Caco-2 (cell line): ENCODE measurements around the gene NCMAP. TPM values are rescaled to one million over a fixed set of nuclear protein-coding genes. Genes with fewer than 3 reads are reported as not detected.

ENCODE experiments used
- BruUV-seq: library from RNA; stranded (reverse); fragments of 400-500 nt; replicated peaks from 2 replicates; lab custom pipeline; 2021; lab: Mats Ljungman, UMichigan
- CTCF ChIA-PET: fragments of 300-600 bp; sonication (Branson Sonifier 250); formaldehyde crosslinking; loops from one replicate; lab custom pipeline; 2022; ENCODE audit warnings: antibody characterized with exemption; lab: Charles Lee
- POLR2A ChIA-PET: fragments of 300-600 bp; sonication (Branson Sonifier 250); formaldehyde crosslinking; loops from one replicate; lab custom pipeline; 2022; ENCODE audit warnings: antibody characterized with exemption; lab: Charles Lee
- DNase-seq, 2 experiments: peaks; one replicate each; pipeline versions ENCODE4 v3.0.0 to v3.0.0-alpha.2; 2020 to 2022
- H3K27me3 ChIP-seq: replicated peaks from 2 replicates; pipeline ENCODE4 v1.6.0; 2011; ENCODE audit warnings: low read length; ENCODE audit not compliant: control insufficient read depth, insufficient read depth
- H3K36me3 ChIP-seq: 2 replicates; pipeline ENCODE4 v1.5.1; 2011; ENCODE audit warnings: low read length; ENCODE audit not compliant: control insufficient read depth, insufficient read depth
- H3K4me1 ChIP-seq: fragments of 250-450 bp; sonication (Bioruptor Pico); 2 replicates; pipeline ENCODE4 v1.5.1; 2020; ENCODE audit warnings: mild to moderate bottlenecking
- H3K4me3 ChIP-seq: 2 replicates; pipeline ENCODE4 v1.5.1; 2011; ENCODE audit warnings: low read depth, mild to moderate bottlenecking, control low read depth, low read length
- H3K9me3 ChIP-seq: fragments of 250-450 bp; sonication (Bioruptor Pico); 2 replicates; pipeline ENCODE4 v1.5.1; 2020; ENCODE audit warnings: mild to moderate bottlenecking, moderate library complexity
- H3K27ac Mint-ChIP-seq: one replicate; pipeline ENCODE4 v1.8.0; 2022; ENCODE audit warnings: mixed read lengths; ENCODE audit not compliant: unreplicated experiment
- H3K27me3 Mint-ChIP-seq: one replicate; pipeline ENCODE4 v1.8.0; 2022; ENCODE audit warnings: mixed read lengths; ENCODE audit not compliant: insufficient read depth, unreplicated experiment
- H3K36me3 Mint-ChIP-seq: one replicate; pipeline ENCODE4 v1.8.0; 2022; ENCODE audit warnings: mild to moderate bottlenecking, mixed read lengths; ENCODE audit not compliant: insufficient read depth, unreplicated experiment
- H3K4me1 Mint-ChIP-seq: one replicate; pipeline ENCODE4 v1.8.0; 2022; ENCODE audit warnings: low read depth, mixed read lengths; ENCODE audit not compliant: unreplicated experiment
- H3K4me3 Mint-ChIP-seq: one replicate; pipeline ENCODE4 v1.8.0; 2022; ENCODE audit warnings: mild to moderate bottlenecking, moderate library complexity, mixed read lengths; ENCODE audit not compliant: unreplicated experiment
- H3K9me3 Mint-ChIP-seq: one replicate; pipeline ENCODE4 v1.8.0; 2022; ENCODE audit warnings: mixed read lengths; ENCODE audit not compliant: unreplicated experiment
- CTCF ChIP-seq, 2 experiments: fragments of 200-600 bp in 1 of 2; IDR thresholded peaks; 1 replicate in 1 of 2; 2 replicates in 1 of 2; pipeline versions ENCODE4 v1.5.1 to v1.8.0; 2011 to 2022; ENCODE audit warnings: antibody characterized with exemption in 1 of 2, control low read depth in 1 of 2, inconsistent platforms in 1 of 2, low read depth in 1 of 2, low read length in 1 of 2, mild to moderate bottlenecking in 1 of 2, moderate library complexity in 1 of 2; ENCODE audit not compliant: insufficient read depth in 1 of 2, severe bottlenecking in 1 of 2, unreplicated experiment in 1 of 2
- intact Hi-C: fragments of 100-400 bp; cut with micrococcal nuclease; formaldehyde crosslinking; loops from one replicate; pipeline ENCODE4 v1.10.0; 2022; ENCODE audit not compliant: unreplicated experiment
- total RNA-seq: library from RNA; stranded (reverse); gene quantifications from 2 replicates; pipeline ENCODE4 v1.2.3, GENCODE V29; 2022

Gene NCMAP
- total RNA-seq, 1 experiment from 2014 or later: 0.43 TPM

- H3K36me3 Mint-ChIP-seq: no peaks in the 10 kb centered on the region
- no peak overlapping the region for H3K27ac Mint-ChIP-seq
- CTCF ChIA-PET: interaction anchor here (1.1 kb wide), 1 partner anchor 9 kb away, joined by 3 read pairs; no protein-coding TSS in a partner anchor
- TF ChIP-seq CTCF (IDR thresholded peaks at IDR 0.05; ENCODE audit: insufficient read depth in 1 of 2, low read depth in 1 of 2, low read length in 1 of 2, severe bottlenecking in 1 of 2, unreplicated experiment in 1 of 2): no peak
- DNase-seq: no peak
- no peaks in the 10 kb centered on the region for H3K27me3 ChIP-seq
- intact Hi-C loops: no loop called here
- peaks cover 11% of the 10 kb centered on the region for H3K4me1 Mint-ChIP-seq
- H3K9me3 Mint-ChIP-seq: no peaks in the 10 kb centered on the region
- no peak overlapping the region for H3K4me3 ChIP-seq
- H3K4me3 Mint-ChIP-seq: no peak overlapping the region
- BruUV-seq: no TSS peak
- no peaks in the 10 kb centered on the region for H3K9me3 ChIP-seq
- no peaks in the 10 kb centered on the region for H3K4me1 ChIP-seq
- H3K36me3 ChIP-seq: no peaks in the 10 kb centered on the region
- POLR2A ChIA-PET: no interaction called here
- H3K27me3 Mint-ChIP-seq: no peaks in the 10 kb centered on the region
Observed at GRCh38 chr1:24596401-24596880, 40.6 kb downstream of the NCMAP start.

GRCh38 chr1:24599265-24599664 is 43.4 kb downstream of the NCMAP start:
- no peaks in the 10 kb centered on the region for H3K9me3 ChIP-seq
- no peaks in the 10 kb centered on the region for H3K36me3 Mint-ChIP-seq
- no peak overlapping the region for H3K4me3 Mint-ChIP-seq
- H3K9me3 Mint-ChIP-seq: no peaks in the 10 kb centered on the region
- no peak overlapping the region for H3K4me3 ChIP-seq
- BruUV-seq: no TSS peak
- no peaks in the 10 kb centered on the region for H3K27me3 Mint-ChIP-seq
- ChIA-PET POLR2A (interaction anchor here (0.6 kb wide), 1 partner anchor 41 kb away, joined by 5 read pairs; no protein-coding TSS in a partner anchor), CTCF (no interaction called here)
- no peaks in the 10 kb centered on the region for H3K27me3 ChIP-seq
- no peaks in the 10 kb centered on the region for H3K36me3 ChIP-seq
- no peak overlapping the region for H3K27ac Mint-ChIP-seq
- no peaks in the 10 kb centered on the region for H3K4me1 ChIP-seq
- no peak for TF ChIP-seq CTCF (IDR thresholded peaks at IDR 0.05; ENCODE audit: insufficient read depth in 1 of 2, low read depth in 1 of 2, low read length in 1 of 2, severe bottlenecking in 1 of 2, unreplicated experiment in 1 of 2)
- no peak for DNase-seq
- intact Hi-C loops: no loop called here
- peaks cover 5% of the 10 kb centered on the region for H3K4me1 Mint-ChIP-seq

- Mint-ChIP-seq H3K27ac (no peak overlapping the region), H3K4me1 (peaks cover 5% of the 10 kb centered on the region), H3K27me3 (no peaks in the 10 kb centered on the region), H3K36me3 (no peaks in the 10 kb centered on the region), H3K4me3 (no peak overlapping the region), H3K9me3 (no peaks in the 10 kb centered on the region)
- no peak for TF ChIP-seq CTCF (IDR thresholded peaks at IDR 0.05; ENCODE audit: insufficient read depth in 1 of 2, low read depth in 1 of 2, low read length in 1 of 2, severe bottlenecking in 1 of 2, unreplicated experiment in 1 of 2)
- ChIA-PET CTCF (no interaction called here), POLR2A (no interaction called here)
- Histone ChIP-seq H3K27me3 (no peaks in the 10 kb centered on the region), H3K4me1 (no peaks in the 10 kb centered on the region), H3K36me3 (no peaks in the 10 kb centered on the region), H3K4me3 (no peak overlapping the region), H3K9me3 (no peaks in the 10 kb centered on the region)
- BruUV-seq: no TSS peak
- DNase-seq: peak in 1 of 2 experiments; percentile 40
- intact Hi-C loops: no loop called here
Observed at GRCh38 chr1:24600551-24600950, 44.7 kb downstream of the NCMAP start.
